AG09319 (cell line): ENCODE measurements around the gene OSCP1.

Source experiments
- DNase-seq: peaks from one replicate; pipeline ENCODE4 v3.0.0-alpha.2; 2010; ENCODE audit warnings: low read depth; ENCODE audit errors: extremely low read depth
- TF ChIP-seq, protein P1 (sequence below): IDR thresholded peaks from 2 replicates; pipeline ENCODE4 v1.5.1; 2011; ENCODE audit warnings: low read depth, mild to moderate bottlenecking, inconsistent platforms, low read length, moderate library complexity

Gene OSCP1

GRCh38 chr1:36387141-36387949, 62.9 kb downstream of the OSCP1 start:
- peak; percentile 61 for DNase-seq

GRCh38 chr1:36386265-36387140, 63.7 kb downstream of the OSCP1 start:
- TF ChIP-seq, protein P1, sequence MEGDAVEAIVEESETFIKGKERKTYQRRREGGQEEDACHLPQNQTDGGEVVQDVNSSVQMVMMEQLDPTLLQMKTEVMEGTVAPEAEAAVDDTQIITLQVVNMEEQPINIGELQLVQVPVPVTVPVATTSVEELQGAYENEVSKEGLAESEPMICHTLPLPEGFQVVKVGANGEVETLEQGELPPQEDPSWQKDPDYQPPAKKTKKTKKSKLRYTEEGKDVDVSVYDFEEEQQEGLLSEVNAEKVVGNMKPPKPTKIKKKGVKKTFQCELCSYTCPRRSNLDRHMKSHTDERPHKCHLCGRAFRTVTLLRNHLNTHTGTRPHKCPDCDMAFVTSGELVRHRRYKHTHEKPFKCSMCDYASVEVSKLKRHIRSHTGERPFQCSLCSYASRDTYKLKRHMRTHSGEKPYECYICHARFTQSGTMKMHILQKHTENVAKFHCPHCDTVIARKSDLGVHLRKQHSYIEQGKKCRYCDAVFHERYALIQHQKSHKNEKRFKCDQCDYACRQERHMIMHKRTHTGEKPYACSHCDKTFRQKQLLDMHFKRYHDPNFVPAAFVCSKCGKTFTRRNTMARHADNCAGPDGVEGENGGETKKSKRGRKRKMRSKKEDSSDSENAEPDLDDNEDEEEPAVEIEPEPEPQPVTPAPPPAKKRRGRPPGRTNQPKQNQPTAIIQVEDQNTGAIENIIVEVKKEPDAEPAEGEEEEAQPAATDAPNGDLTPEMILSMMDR: no peak
- peak; percentile 99 for DNase-seq

More at GRCh38 chr1:36387141-36387949, 62.9 kb downstream of the OSCP1 start:
- TF ChIP-seq, protein P1: no peak

DNA sequence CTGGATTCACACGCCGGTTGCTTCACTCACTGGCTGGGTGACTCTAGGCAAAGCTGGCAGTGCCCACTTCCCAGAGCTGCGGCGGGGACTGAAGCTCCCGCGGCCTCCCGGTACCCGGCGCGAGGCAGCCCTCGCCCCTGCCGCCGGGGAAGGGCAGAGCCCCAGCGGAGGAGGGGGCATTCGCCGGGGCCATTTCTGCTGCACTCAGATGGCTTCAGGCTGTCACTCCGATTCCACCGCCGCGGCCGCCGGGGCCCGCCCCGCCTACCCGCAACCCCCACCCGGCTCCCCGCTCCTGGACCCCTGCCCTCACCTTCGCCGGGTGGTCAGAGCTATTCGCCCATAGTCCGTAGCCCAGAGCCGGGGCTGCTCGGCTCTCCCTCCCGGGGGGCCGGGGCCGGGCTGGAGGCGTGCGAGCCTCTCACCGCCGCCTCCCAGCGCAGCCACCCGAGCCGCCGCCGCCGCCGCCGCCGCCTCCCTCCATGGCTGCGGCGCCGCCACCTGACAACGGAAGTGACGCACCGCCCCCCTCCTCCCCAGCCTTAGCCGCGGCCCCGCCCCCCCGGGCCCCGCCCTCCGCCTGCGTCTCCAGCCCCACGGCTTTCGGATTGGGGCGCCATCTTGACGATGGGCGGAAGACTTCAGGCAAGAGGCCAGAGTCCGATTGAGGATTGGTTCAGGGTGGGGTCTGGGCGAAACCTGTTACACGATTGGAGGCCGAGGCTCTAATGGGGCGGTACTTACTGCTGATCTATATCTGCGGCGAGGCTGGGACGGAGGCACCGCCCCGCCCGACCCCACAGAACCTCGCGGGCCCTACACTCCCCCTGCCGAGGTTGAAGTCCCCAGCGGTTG, 64.6 kb downstream of the OSCP1 start, which contains the start of gene STK40:
TSS of gene STK40 (minus strand) at position 515 of the 855 bp plus-strand sequence. CDS start 24,592 bp downstream, outside the sequence.
- DNase-seq: peak; percentile 100

GRCh38 chr1:36384542-36385409, 65.5 kb downstream of the OSCP1 start:
- TF ChIP-seq, protein P1: no peak
- DNase-seq: no peak

More for the DNA sequence above, 64.6 kb downstream of the OSCP1 start, which contains the start of gene STK40:
- TF ChIP-seq, protein P1: no peak

DNA sequence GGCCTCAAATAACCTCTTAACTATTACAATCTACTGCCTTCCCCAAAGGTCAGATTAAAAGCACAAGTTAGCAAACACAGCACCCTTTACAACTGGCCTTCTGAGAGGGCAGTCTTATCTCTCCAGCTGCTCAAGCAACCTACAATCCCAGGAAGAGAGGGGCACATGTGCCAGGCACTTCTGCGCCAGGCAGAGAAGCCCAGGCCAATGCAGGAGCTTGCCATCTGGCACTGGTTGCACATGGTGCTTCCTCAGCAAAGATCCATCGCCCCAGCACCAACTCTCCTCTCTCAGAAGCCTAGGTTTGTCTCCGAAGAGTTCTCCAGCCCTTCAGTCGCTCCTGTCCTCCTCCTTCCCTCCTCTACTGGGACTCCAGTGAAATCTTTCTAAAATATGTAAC, 67.0 kb downstream of the OSCP1 start:
- DNase-seq: no peak
- TF ChIP-seq, protein P1: no peak

- TF ChIP-seq, protein P1: no peak
- no peak for DNase-seq
Measured at GRCh38 chr1:36382669-36383068, 67.6 kb downstream of the OSCP1 start.
